ENCODE results near the gene IDI2.

The IDI2 gene

DNA sequence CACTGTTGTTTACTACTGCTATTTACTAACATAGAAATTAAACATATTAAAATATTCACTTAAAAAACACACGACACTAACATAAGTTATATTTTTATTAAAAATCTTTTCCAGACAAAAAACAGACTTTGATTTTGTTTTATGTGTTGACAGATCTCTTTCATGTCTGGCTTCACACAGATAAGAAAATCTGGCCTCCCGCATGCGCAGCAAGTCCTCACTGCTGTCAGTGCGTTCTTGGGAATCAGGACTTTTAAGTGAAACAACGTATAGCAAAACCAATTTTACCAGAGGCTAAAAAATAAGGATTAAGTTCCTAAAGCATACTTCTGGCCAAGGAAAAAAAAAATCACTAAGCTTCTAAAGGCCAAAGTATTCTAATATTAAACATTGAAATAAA, 24.5 kb upstream of the IDI2 start:
- peak overlapping the region; percentile 56 for H3K4me3 ChIP-seq (replicated peaks; ENCODE audit: insufficient read depth, low read length)
- H3K27me3 ChIP-seq (ENCODE audit: insufficient read depth, poor library complexity, severe bottlenecking), result no peaks in the 10 kb centered on the region
- TF ChIP-seq POLR2AphosphoS5 (IDR thresholded peaks at IDR 0.05; ENCODE audit: low read depth) (no peak), CTCF (IDR thresholded peaks at IDR 0.05; ENCODE audit: insufficient read depth, low read length) (no peak), GABPA (IDR thresholded peaks at IDR 0.05; ENCODE audit: low read depth) (no peak), REST (IDR thresholded peaks at IDR 0.05; ENCODE audit: insufficient replicate concordance, low read depth) (no peak), SPI1 (IDR thresholded peaks at IDR 0.05; ENCODE audit: borderline replicate concordance, low read depth) (no peak)
- peak overlapping the region; percentile 93 for H3K27ac ChIP-seq (replicated peaks)
- DNase-seq (ENCODE audit: low read depth in 1 of 2, low spot score in 1 of 2), result no peak

DNA sequence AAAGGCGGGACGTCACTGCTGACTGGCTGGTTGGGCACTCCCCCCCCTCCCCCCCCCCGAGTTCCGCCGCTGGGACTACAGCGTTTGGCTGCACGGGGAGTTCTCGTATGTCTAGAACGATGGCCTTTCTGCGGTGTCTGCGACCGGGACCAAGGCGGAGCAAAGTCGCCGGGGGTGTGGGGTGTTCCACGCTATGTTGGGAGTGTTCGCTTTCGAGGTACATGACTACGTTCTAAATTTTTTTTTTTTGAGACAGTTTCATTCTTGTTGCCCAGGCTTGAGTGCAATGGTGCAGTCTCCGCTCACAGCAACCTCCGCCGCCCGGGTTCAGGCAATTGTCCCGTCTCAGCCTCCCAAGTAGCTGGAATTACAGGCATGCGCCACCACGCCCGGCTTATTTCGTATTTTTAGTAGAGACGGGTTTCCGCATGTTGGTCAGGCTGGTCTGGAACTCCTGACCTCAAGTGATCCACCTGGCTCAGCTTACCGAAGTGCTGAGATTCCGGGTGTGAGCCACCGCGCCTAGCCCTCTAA, 23.8 kb upstream of the IDI2 start:
- no peak for DNase-seq (ENCODE audit: low read depth in 1 of 2, low spot score in 1 of 2)
- H3K27ac ChIP-seq (replicated peaks), result peak overlapping the region; percentile 93
- peak overlapping the region; percentile 56 for H3K4me3 ChIP-seq (replicated peaks; ENCODE audit: insufficient read depth, low read length)
- no peaks in the 10 kb centered on the region for H3K27me3 ChIP-seq (ENCODE audit: insufficient read depth, poor library complexity, severe bottlenecking)
- no peak for TF ChIP-seq GABPA (IDR thresholded peaks at IDR 0.05; ENCODE audit: low read depth)

GRCh38 chr10:1048732-1049424, 23.2 kb upstream of the IDI2 start, which contains the start of gene IDI1:
IDI1 (minus strand) TSS chr10:1049119; CDS start chr10:1049003, 116 bp downstream.
- no peak for TF ChIP-seq REST (IDR thresholded peaks at IDR 0.05; ENCODE audit: insufficient replicate concordance, low read depth)
- TF ChIP-seq POLR2AphosphoS5 (IDR thresholded peaks at IDR 0.05; ENCODE audit: low read depth), result peak; percentile 79
- peak; percentile 72 for TF ChIP-seq GABPA (IDR thresholded peaks at IDR 0.05; ENCODE audit: low read depth)
- no peak for TF ChIP-seq CTCF (IDR thresholded peaks at IDR 0.05; ENCODE audit: insufficient read depth, low read length)
- peak; percentile 33; the same call in 1 of the 2 replicates for TF ChIP-seq SPI1 (IDR thresholded peaks at IDR 0.05; ENCODE audit: borderline replicate concordance, low read depth)
- H3K27ac ChIP-seq (replicated peaks), result peak within 1 kb of the TSS; percentile 93
- H3K27me3 ChIP-seq (ENCODE audit: insufficient read depth, poor library complexity, severe bottlenecking), result no peaks in the 10 kb centered on the region
- H3K4me3 ChIP-seq (replicated peaks; ENCODE audit: insufficient read depth, low read length), result peak within 1 kb of the TSS; percentile 56
- DNase-seq (ENCODE audit: low read depth in 1 of 2, low spot score in 1 of 2), result peak; percentile 87 to 93

DNA sequence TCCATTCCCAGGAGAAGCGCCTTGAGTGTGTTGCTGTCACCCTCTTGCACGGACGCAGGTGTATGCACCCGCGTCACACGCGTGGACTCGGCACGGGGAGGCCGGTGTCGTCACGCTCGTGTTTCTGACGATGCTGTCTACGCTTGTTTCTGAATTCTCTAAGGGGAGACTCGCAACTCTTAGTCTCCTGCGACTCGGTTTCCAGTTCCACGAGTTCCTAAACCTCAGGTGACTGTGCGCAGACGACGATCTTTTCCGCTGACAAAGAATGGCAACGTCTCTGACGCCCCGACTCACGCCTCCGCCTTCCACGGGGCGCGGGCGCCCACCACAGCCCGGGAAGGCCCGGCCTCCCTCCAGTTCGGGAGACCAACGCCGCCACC, 22.7 kb upstream of the IDI2 start:
- Histone ChIP-seq H3K27ac (replicated peaks) (peak overlapping the region; percentile 93), H3K27me3 (ENCODE audit: insufficient read depth, poor library complexity, severe bottlenecking) (no peaks in the 10 kb centered on the region), H3K4me3 (replicated peaks; ENCODE audit: insufficient read depth, low read length) (peak overlapping the region; percentile 56)
- no peak for TF ChIP-seq POLR2AphosphoS5 (IDR thresholded peaks at IDR 0.05; ENCODE audit: low read depth)
- no peak for TF ChIP-seq GABPA (IDR thresholded peaks at IDR 0.05; ENCODE audit: low read depth)
- no peak for TF ChIP-seq CTCF (IDR thresholded peaks at IDR 0.05; ENCODE audit: insufficient read depth, low read length)
- TF ChIP-seq REST (IDR thresholded peaks at IDR 0.05; ENCODE audit: insufficient replicate concordance, low read depth), result no peak
- TF ChIP-seq SPI1 (IDR thresholded peaks at IDR 0.05; ENCODE audit: borderline replicate concordance, low read depth), result no peak
- no peak for DNase-seq (ENCODE audit: low read depth in 1 of 2, low spot score in 1 of 2)
